ENCODE measurements around the gene KCNA4. TPM values are rescaled to one million over a fixed set of nuclear protein-coding genes. Genes with fewer than 3 reads are reported as not detected.
"Not testable (repeated sequence)": the region's sequence is repeated elsewhere in the genome, so short reads cannot be mapped to it uniquely, and the experiment has no call there.

KCNA4 gene
- total and polyA plus RNA-seq, 2 donors (not counting 1 experiment from before 2014, with no cell fraction given): 0.17 TPM; not detected in 1

DNA sequence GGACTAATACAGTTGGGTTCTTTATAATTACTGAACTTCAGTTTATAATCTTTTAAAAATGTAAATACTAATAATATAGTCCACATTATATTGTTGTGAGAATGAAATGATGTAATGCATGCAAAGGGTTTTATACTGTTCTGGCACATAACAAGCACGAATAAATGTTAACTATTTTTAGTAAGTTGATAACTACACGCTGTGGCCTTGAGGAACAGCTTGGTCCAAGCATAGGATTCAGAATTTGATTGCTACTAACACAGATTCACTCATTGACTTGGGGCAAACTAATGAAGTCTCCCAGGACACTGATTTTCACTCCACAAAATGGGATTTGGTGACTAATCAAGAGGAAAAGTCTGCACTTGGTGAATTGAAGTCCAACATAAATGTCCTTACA lies 38.3 kb downstream of the KCNA4 start:
- H3K27me3 ChIP-seq (ENCODE audit: control insufficient read depth, insufficient read depth, low read length): no peaks in the 10 kb centered on the region
- H3K9me3 ChIP-seq (ENCODE audit: control insufficient read depth, insufficient read depth, low read depth, low read length): no peaks in the 10 kb centered on the region
- H3K36me3 ChIP-seq (ENCODE audit: control insufficient read depth, insufficient read depth, low read length): no peaks in the 10 kb centered on the region
- H3K9ac ChIP-seq (ENCODE audit: insufficient read depth, low read length): no peak overlapping the region
- no peaks in the 10 kb centered on the region for H3K4me1 ChIP-seq (ENCODE audit: control insufficient read depth, extremely low read depth, insufficient read depth, low read length)
- H3K4me2 ChIP-seq (ENCODE audit: extremely low read depth, insufficient read depth, low read length): no peak overlapping the region
- no peak overlapping the region for H3K27ac ChIP-seq (ENCODE audit: insufficient read depth, low read length)
- H4K20me1 ChIP-seq (ENCODE audit: control insufficient read depth, extremely low read depth, insufficient read depth, low read length): no peaks in the 10 kb centered on the region
- TF ChIP-seq CTCF (conservative IDR thresholded peaks at IDR 0.05 in 1 of 2, IDR thresholded peaks at IDR 0.05 in 1 of 2; ENCODE audit: low read depth in 1 of 2, low read length in 2 of 2) (no peak), EZH2 (IDR thresholded peaks at IDR 0.05; ENCODE audit: low read length, missing control alignments) (no peak)
- no peaks in the 10 kb centered on the region for H3K79me2 ChIP-seq (ENCODE audit: control insufficient read depth, insufficient read depth, low read length)
- DNase-seq (ENCODE audit: low read depth in 2 of 2): no peak
- H2AFZ ChIP-seq (ENCODE audit: low read length): no peak overlapping the region
- H3K4me3 ChIP-seq (replicated peaks in 1 of 4; ENCODE audit: control extremely low read depth in 1 of 4, insufficient read depth in 1 of 4, low read depth in 3 of 4, low read length in 4 of 4): no peak overlapping the region

- not testable (repeated sequence) for DNase-seq (ENCODE audit: low read depth in 2 of 2); H3K36me3 ChIP-seq (ENCODE audit: control insufficient read depth, insufficient read depth, low read length)
Observed at GRCh38 chr11:29975580-29975979, 41.2 kb downstream of the KCNA4 start.

DNA sequence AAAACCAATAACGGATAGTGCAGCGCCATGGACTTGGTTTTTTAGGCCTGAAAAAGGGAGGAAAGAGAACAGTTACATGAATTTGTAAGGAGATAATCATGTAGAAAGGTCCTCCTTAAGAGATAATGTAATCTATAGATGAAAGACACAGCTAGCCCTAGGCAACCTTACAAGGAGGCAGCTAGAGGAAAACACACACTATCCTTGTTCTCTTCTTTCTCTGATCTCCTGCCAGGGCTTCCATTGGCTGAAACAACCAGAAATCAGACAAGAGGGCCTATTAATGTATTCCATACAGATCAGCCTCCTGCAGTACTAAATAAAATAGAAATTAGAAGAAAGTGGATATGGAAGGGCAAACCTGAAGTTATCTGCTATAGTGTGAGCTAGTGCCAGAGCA lies 53.0 kb downstream of the KCNA4 start:
- no peak for TF ChIP-seq CTCF (conservative IDR thresholded peaks at IDR 0.05 in 1 of 2, IDR thresholded peaks at IDR 0.05 in 1 of 2; ENCODE audit: low read depth in 1 of 2, low read length in 2 of 2)
- no peak for TF ChIP-seq EZH2 (IDR thresholded peaks at IDR 0.05; ENCODE audit: low read length, missing control alignments)
- no peak overlapping the region for H3K4me3 ChIP-seq (replicated peaks in 1 of 4; ENCODE audit: control extremely low read depth in 1 of 4, insufficient read depth in 1 of 4, low read depth in 3 of 4, low read length in 4 of 4)

More at GRCh38 chr11:29975580-29975979, 41.2 kb downstream of the KCNA4 start:
- not testable (repeated sequence) for H3K4me1 ChIP-seq (ENCODE audit: control insufficient read depth, extremely low read depth, insufficient read depth, low read length); H3K4me2 ChIP-seq (ENCODE audit: extremely low read depth, insufficient read depth, low read length); H3K9ac ChIP-seq (ENCODE audit: insufficient read depth, low read length); H3K9me3 ChIP-seq (ENCODE audit: control insufficient read depth, insufficient read depth, low read depth, low read length); H2AFZ ChIP-seq (ENCODE audit: low read length); H3K79me2 ChIP-seq (ENCODE audit: control insufficient read depth, insufficient read depth, low read length); H3K4me3 ChIP-seq (replicated peaks in 1 of 4; ENCODE audit: control extremely low read depth in 1 of 4, insufficient read depth in 1 of 4, low read depth in 3 of 4, low read length in 4 of 4); H4K20me1 ChIP-seq (ENCODE audit: control insufficient read depth, extremely low read depth, insufficient read depth, low read length); H3K27me3 ChIP-seq (ENCODE audit: control insufficient read depth, insufficient read depth, low read length); H3K27ac ChIP-seq (ENCODE audit: insufficient read depth, low read length)

More for the DNA sequence above, 53.0 kb downstream of the KCNA4 start:
- no peak for DNase-seq (ENCODE audit: low read depth in 2 of 2)
- no peaks in the 10 kb centered on the region for H3K4me1 ChIP-seq (ENCODE audit: control insufficient read depth, extremely low read depth, insufficient read depth, low read length)
- H3K9ac ChIP-seq (ENCODE audit: insufficient read depth, low read length): no peak overlapping the region
- H2AFZ ChIP-seq (ENCODE audit: low read length): no peak overlapping the region
- H3K4me2 ChIP-seq (ENCODE audit: extremely low read depth, insufficient read depth, low read length): no peak overlapping the region
- H3K36me3 ChIP-seq (ENCODE audit: control insufficient read depth, insufficient read depth, low read length): no peaks in the 10 kb centered on the region
- no peak overlapping the region for H3K27ac ChIP-seq (ENCODE audit: insufficient read depth, low read length)
- H3K27me3 ChIP-seq (ENCODE audit: control insufficient read depth, insufficient read depth, low read length): no peaks in the 10 kb centered on the region
- no peaks in the 10 kb centered on the region for H3K79me2 ChIP-seq (ENCODE audit: control insufficient read depth, insufficient read depth, low read length)
- H4K20me1 ChIP-seq (ENCODE audit: control insufficient read depth, extremely low read depth, insufficient read depth, low read length): no peaks in the 10 kb centered on the region
- no peaks in the 10 kb centered on the region for H3K9me3 ChIP-seq (ENCODE audit: control insufficient read depth, insufficient read depth, low read depth, low read length)
